GM12872 (cell line): Measurements from ENCODE around the gene AVPR1A.

Source experiments
- CTCF ChIP-seq: IDR thresholded peaks from 3 replicates; pipeline ENCODE4 v1.5.1; 2011; ENCODE audit warnings: low read depth, mild to moderate bottlenecking, low read length, moderate library complexity; ENCODE audit not compliant: insufficient read depth

AVPR1A gene

GRCh38 chr12:63150713-63151622 lies at the start of gene AVPR1A:
TSS of gene AVPR1A (minus strand) at chr12:63151201. CDS start at chr12:63150836, 365 bp downstream.
- TF ChIP-seq CTCF, result no peak

DNA sequence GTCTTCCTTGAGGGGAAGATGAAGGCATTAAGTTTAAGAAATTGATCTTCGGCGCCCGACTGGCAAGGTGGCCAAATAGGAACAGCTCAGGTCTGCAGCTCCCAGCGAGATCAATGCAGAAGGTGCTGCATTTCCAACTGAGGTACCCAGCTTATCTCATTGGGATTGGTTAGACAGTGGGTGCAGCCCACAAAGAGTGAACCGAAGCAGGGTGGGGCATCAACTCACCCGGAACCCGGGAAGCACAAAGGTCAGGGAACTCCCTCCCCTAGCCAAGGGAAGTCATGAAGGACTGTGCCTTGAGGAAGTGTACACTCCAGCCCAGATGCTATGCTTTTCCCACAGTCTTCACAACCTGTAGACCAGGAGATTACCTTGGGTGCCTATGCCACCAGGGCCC lies 45.2 kb upstream of the AVPR1A start:
- no peak for TF ChIP-seq CTCF

- no peak for TF ChIP-seq CTCF
These were observed 28.2 kb upstream of the AVPR1A start for GRCh38 chr12:63179224-63179623.

GRCh38 chr12:63170321-63170720 lies 19.3 kb upstream of the AVPR1A start:
- no peak for TF ChIP-seq CTCF

- TF ChIP-seq CTCF, result no peak
These were observed 13.9 kb upstream of the AVPR1A start for GRCh38 chr12:63164911-63165310.

DNA sequence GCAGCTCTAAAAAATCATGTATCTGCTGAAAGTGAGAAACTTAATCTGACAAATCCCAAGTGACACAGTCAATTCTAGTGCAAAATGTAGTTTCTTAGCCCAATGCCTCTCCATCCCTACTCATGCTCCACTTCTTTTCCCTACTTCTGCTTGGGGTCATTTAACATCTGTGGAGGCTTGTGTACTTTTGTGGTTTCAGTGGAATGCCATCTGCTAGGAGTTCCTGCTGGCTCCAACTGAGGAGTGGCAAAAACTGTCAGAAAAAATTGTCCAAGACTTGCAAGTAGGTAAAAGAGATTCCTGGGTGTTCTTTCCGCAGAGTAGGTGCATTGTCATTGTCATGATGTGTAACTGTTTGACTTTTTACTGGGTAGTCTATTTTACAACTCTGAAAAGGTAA lies 12.5 kb upstream of the AVPR1A start:
- TF ChIP-seq CTCF, result no peak

DNA sequence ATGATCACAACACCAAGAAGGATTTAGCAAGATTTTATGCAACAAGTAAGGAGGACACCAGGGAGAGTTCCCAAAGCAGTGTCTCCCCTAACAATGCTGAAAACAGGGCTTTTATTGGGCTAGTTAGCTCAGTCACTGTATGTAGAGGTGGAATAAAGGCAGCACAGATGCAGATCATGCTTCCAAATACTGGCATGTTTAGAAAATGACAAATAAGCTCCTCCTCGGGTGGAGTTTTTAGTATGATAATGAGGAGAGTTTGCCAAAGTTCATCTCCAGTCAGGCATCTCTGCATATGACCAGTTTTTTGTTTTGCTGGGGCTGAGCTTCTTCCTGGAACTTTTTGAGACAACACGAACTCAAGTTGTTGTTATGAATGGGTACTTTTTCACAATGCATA lies 4.4 kb upstream of the AVPR1A start:
- no peak for TF ChIP-seq CTCF
